Sigmoid colon (tissue), 7 donors: ENCODE results near the gene KCNIP1. TPM values are rescaled to one million over a fixed set of nuclear protein-coding genes. Genes with fewer than 3 reads are reported as not detected.
A peak's percentile ranks its signal among the peaks of the same experiment; 100 is the strongest.

Experiments used
- DNase-seq: peaks from one replicate; pipeline ENCODE4 v3.0.0-alpha.2; 2019
- H3K27ac ChIP-seq, 4 donors: fragments of 200-600 bp; sonication (generic); one replicate each; pipeline ENCODE4 v1.5.1; 2016 to 2019; ENCODE audit warnings: mild to moderate bottlenecking in 1 of 4
- H3K27me3 ChIP-seq, 3 donors: fragments of 200-600 bp; sonication (generic); one replicate each; pipeline ENCODE4 v1.5.1; 2019; ENCODE audit warnings: mild to moderate bottlenecking in 1 of 3
- H3K36me3 ChIP-seq, 4 donors: fragments of 200-600 bp; sonication (generic); one replicate each; pipeline ENCODE4 v1.5.1; 2016 to 2019
- H3K4me1 ChIP-seq, 4 donors: fragments of 200-600 bp; sonication (generic); one replicate each; pipeline ENCODE4 v1.5.1; 2017 to 2019
- H3K4me3 ChIP-seq, 4 donors: fragments of 200-600 bp; sonication (generic); one replicate each; pipeline ENCODE4 v1.5.1; 2017 to 2019; ENCODE audit warnings: mild to moderate bottlenecking in 2 of 4, moderate library complexity in 1 of 4
- H3K9me3 ChIP-seq, 4 donors: fragments of 200-600 bp in 3 of 4; sonication (generic) in 3 of 4; one replicate each; pipeline versions ENCODE4 v1.5.1 to v1.6.1; 2013 to 2019
- EP300 ChIP-seq, 4 donors: sonication (generic); formaldehyde crosslinking; IDR thresholded peaks; one replicate each; pipeline ENCODE4 v1.6.1; 2017; ENCODE audit warnings: antibody characterized with exemption in 4 of 4
- POLR2A ChIP-seq, 2 donors: fragments of 450-650 bp; IDR thresholded peaks; one replicate each; pipeline ENCODE4 v1.6.1; 2016; ENCODE audit warnings: antibody characterized with exemption in 2 of 2, mild to moderate bottlenecking in 2 of 2, moderate library complexity in 2 of 2
- POLR2AphosphoS5 ChIP-seq, 4 donors: sonication (generic); formaldehyde crosslinking; IDR thresholded peaks; one replicate each; pipeline ENCODE4 v1.6.1; 2017; ENCODE audit warnings: antibody characterized with exemption in 4 of 4
- WGBS, 2 donors: extraction: QIAGEN DNeasy Blood & Tissue Kit; methylation state at CpG; one replicate each; pipeline ENCODE4 v1.1.7; 2013; 5-methylcytosine and 5-hydroxymethylcytosine counted together
- intact Hi-C: fragments of 100-400 bp; cut with DNase I; formaldehyde crosslinking; loops from one replicate; pipeline ENCODE4 v1.15.1; 2023
- polyA plus RNA-seq, 3 donors: library from polyadenylated mRNA; stranded (reverse); fragments of 200-250 nt; gene quantifications; one replicate each; pipeline ENCODE4 v1.2.3, GENCODE V29; 2013
- total RNA-seq, 4 donors: library from RNA; depleted of rRNA; stranded (reverse); fragments of >200 nt; gene quantifications; one replicate each; pipeline ENCODE4 v1.1.0, GENCODE V29; 2016
- TF ChIP-seq, protein P1 (sequence below), 4 experiments: fragments of 450-650 bp in 3 of 4; fragments of 200-600 bp in 1 of 4; IDR thresholded peaks; one replicate each; pipeline ENCODE4 v1.5.1; 2016 to 2019; ENCODE audit warnings: antibody characterized with exemption in 4 of 4, mild to moderate bottlenecking in 3 of 4, moderate library complexity in 2 of 4
- donor health status: healthy with polysubstance abuse.
- donor health status: Bipolar disorder and iron deficiency.
- donor health status: healthy.

Gene KCNIP1
- total and polyA plus RNA-seq, 7 donors, result 0.28 to 2.8 (median 1.1) TPM; not detected in 2

DNA sequence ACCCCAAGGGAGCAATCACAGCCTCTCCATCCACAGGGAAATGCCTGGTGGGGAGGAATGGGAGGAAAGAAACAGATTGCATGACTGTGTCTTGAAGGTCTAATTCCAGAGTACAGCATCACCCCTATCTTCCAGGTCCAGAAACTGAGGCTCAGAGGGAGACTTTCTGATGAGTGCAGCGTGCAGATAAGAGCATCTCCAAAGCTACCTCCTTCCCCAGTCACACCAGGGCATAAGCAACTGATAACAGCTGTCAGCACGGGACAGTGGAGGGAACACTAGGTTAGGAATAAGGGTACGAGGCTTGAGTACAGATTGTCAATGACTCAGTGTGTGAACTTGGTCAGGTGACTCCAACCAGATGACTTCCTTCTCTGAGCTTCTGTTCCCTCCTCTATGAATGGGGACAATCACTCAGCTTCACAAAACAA lies 126.9 kb downstream of the KCNIP1 start:
- DNase-seq, result no peak

DNA sequence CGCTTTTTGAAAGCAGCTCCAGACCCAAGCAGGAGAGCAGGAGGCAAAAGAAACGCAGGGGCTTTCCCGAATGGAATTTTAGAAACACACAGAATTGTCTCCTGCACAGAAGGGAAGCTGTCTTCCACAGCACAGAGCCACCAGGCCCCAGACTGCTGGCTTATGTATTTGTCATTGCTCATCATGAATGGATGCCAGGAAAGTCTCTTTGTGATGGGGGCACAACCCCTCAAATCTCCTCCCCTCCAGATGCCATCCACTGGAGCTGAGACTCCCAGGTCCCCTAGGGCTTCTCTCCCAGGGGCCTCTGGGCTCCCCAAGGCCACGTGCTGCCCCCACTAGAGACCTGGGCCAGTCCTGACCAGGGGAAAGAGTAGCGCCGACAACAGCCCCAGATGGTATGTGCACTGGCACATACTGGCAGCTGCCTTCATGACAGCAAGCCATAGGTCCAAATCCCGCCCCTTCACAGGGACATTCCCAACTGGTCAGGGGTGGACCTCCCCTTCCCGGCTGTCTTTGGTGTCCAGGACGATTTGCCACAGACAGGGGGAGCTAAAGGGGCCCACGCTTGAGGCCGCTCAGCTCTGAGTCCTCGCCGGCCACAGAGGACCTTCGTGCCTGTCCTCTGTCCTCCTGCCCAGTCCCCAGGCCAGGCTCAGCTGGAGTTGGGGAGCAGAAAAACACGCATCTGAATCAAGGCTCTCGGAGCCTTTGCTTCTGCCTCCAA lies 127.8 kb downstream of the KCNIP1 start:
- Histone ChIP-seq H3K36me3 (no peaks in the 10 kb centered on the region), H3K4me3 (no peak overlapping the region), H3K4me1 (peaks cover 0 to 41% (median 38%) of the 10 kb centered on the region in 4 donors), H3K27me3 (no peaks in the 10 kb centered on the region), H3K9me3 (no peaks in the 10 kb centered on the region), H3K27ac (peak overlapping the region; percentile 81 to 87 (median 84))
- TF ChIP-seq POLR2AphosphoS5 (IDR thresholded peaks at IDR 0.05) (peak in 1 of 4 donors; percentile 32), EP300 (IDR thresholded peaks at IDR 0.05) (no peak)
- intact Hi-C loops, result loop anchor here (2.0 to 5.0 kb wide), 4 partner anchors 27 to 529 kb away; no protein-coding TSS in a partner anchor
- DNase-seq, result peak; percentile 68
- 35 to 62% methylated on average over 16 of the region's 16 CpGs for WGBS, 2 donors

More for the DNA sequence above, 126.9 kb downstream of the KCNIP1 start:
- Histone ChIP-seq H3K4me1 (peaks cover 0 to 41% (median 38%) of the 10 kb centered on the region in 4 donors), H3K27ac (peak overlapping the region in 1 of 4 donors; percentile 27), H3K36me3 (no peaks in the 10 kb centered on the region), H3K27me3 (no peaks in the 10 kb centered on the region), H3K9me3 (no peaks in the 10 kb centered on the region), H3K4me3 (no peak overlapping the region)
- WGBS, 2 donors, result 20 to 41% methylated on average over 3 of the region's 3 CpGs
- TF ChIP-seq EP300 (IDR thresholded peaks at IDR 0.05) (no peak), POLR2A (IDR thresholded peaks at IDR 0.05) (no peak), POLR2AphosphoS5 (IDR thresholded peaks at IDR 0.05) (no peak)
- TF ChIP-seq, protein P1, sequence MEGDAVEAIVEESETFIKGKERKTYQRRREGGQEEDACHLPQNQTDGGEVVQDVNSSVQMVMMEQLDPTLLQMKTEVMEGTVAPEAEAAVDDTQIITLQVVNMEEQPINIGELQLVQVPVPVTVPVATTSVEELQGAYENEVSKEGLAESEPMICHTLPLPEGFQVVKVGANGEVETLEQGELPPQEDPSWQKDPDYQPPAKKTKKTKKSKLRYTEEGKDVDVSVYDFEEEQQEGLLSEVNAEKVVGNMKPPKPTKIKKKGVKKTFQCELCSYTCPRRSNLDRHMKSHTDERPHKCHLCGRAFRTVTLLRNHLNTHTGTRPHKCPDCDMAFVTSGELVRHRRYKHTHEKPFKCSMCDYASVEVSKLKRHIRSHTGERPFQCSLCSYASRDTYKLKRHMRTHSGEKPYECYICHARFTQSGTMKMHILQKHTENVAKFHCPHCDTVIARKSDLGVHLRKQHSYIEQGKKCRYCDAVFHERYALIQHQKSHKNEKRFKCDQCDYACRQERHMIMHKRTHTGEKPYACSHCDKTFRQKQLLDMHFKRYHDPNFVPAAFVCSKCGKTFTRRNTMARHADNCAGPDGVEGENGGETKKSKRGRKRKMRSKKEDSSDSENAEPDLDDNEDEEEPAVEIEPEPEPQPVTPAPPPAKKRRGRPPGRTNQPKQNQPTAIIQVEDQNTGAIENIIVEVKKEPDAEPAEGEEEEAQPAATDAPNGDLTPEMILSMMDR (IDR thresholded peaks at IDR 0.05), result no peak
- intact Hi-C loops, result loop anchor here (5.0 kb wide), 3 partner anchors 363 to 528 kb away; no protein-coding TSS in a partner anchor

DNA sequence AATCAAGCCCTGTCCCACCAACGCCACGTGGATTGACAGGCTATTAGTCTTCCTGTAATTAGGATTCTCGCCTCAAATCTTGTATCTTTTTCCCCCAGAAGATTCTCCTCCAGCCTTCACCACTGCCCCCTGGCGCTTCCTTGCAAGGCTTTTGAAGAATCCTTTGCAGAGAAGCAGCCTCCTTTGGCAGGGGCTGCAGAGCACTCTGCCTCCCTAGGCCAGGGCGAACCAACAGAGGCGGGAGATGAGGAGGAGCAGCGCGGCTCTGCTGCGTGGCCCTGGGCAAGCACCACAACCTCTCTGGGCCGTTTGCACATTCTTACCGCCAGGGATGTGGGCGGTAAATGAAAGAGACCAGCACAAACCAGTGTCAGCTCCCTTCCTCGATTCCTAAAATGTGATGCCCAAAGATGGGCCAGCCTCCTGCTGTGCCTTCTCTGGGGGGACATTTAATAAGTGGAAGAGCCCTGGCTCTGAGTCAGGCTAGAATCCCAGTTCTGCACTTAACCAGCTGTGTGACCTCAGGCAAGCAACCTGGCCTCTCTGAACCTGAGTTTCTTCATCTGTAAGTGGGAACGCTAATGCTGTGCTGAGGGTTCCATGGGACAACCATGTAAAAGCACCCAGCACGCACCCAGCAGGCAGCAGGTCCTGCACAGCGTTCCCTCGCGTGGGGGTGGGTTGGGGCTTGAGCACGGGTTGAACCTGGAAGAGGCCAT lies 128.6 kb downstream of the KCNIP1 start:
- TF ChIP-seq EP300 (IDR thresholded peaks at IDR 0.05) (no peak), POLR2A (IDR thresholded peaks at IDR 0.05) (no peak), POLR2AphosphoS5 (IDR thresholded peaks at IDR 0.05) (no peak)
- TF ChIP-seq, protein P1 (IDR thresholded peaks at IDR 0.05), result no peak
- Histone ChIP-seq H3K9me3 (no peaks in the 10 kb centered on the region), H3K4me3 (peak overlapping the region in 2 of 4 donors; percentile 28 to 42), H3K27ac (peak overlapping the region; percentile 81 to 87 (median 84)), H3K4me1 (peaks cover 0 to 41% (median 38%) of the 10 kb centered on the region in 4 donors), H3K36me3 (no peaks in the 10 kb centered on the region), H3K27me3 (no peaks in the 10 kb centered on the region)
- WGBS, 2 donors, result 35 to 45% methylated on average over 19 of the region's 19 CpGs
- intact Hi-C loops, result loop anchor here (2.0 to 5.0 kb wide), 4 partner anchors 28 to 530 kb away; no protein-coding TSS in a partner anchor
- peak; percentile 57 for DNase-seq

DNA sequence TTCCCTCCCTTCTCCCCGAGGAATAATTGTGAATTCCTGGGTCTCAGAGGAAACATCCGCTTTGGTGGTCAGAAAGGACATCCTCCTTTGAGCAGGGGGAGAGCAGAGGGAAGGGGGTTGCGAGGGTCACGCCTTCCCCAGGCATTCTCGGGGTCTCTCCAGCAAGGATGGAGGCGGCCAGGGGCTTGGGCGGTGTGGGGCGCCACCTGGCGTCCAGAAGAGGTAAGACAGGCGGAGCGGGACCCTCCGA lies 129.1 kb downstream of the KCNIP1 start:
- DNase-seq, result peak; percentile 87
- peaks cover 0 to 41% (median 38%) of the 10 kb centered on the region in 4 donors for H3K4me1 ChIP-seq
- H3K27ac ChIP-seq, result peak overlapping the region; percentile 81 to 87 (median 84)
- H3K4me3 ChIP-seq, result peak overlapping the region in 3 of 4 donors; percentile 28 to 42 (median 31)
- 1% methylated on average over 12 of the region's 12 CpGs for WGBS, 2 donors
- no peaks in the 10 kb centered on the region for H3K36me3 ChIP-seq
- H3K9me3 ChIP-seq, result no peaks in the 10 kb centered on the region
- H3K27me3 ChIP-seq, result no peaks in the 10 kb centered on the region
- intact Hi-C loops, result loop anchor here (1.0 to 5.0 kb wide), 5 partner anchors 28 to 531 kb away; no protein-coding TSS in a partner anchor
- no peak for TF ChIP-seq POLR2A (IDR thresholded peaks at IDR 0.05)
- TF ChIP-seq, protein P1 (IDR thresholded peaks at IDR 0.05), result peak; percentile 89 to 97 (median 93)
- no peak for TF ChIP-seq EP300 (IDR thresholded peaks at IDR 0.05)
- TF ChIP-seq POLR2AphosphoS5 (IDR thresholded peaks at IDR 0.05), result no peak
